ENCODE data around the gene RAD23A.

DNA sequence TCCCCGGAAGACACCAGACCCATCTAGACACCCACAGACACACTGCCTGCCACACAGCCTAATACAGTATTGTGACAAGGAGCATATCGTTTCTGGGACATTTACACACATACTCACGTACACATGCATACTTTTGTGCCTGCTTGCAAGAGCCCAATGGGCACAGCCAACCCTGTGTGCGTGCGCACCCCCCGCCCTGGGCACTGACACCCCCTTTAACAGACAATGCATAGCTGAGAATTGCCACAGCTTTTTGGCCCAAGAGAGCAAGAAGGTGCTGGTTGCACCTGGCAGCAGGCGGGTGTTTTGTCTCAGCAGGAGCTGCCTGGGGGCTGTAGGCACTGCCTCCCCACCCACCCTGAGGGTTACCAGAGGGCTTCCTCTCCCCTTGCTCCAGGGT is 47.9 kb downstream of the RAD23A start:
- TF ChIP-seq, protein P1, sequence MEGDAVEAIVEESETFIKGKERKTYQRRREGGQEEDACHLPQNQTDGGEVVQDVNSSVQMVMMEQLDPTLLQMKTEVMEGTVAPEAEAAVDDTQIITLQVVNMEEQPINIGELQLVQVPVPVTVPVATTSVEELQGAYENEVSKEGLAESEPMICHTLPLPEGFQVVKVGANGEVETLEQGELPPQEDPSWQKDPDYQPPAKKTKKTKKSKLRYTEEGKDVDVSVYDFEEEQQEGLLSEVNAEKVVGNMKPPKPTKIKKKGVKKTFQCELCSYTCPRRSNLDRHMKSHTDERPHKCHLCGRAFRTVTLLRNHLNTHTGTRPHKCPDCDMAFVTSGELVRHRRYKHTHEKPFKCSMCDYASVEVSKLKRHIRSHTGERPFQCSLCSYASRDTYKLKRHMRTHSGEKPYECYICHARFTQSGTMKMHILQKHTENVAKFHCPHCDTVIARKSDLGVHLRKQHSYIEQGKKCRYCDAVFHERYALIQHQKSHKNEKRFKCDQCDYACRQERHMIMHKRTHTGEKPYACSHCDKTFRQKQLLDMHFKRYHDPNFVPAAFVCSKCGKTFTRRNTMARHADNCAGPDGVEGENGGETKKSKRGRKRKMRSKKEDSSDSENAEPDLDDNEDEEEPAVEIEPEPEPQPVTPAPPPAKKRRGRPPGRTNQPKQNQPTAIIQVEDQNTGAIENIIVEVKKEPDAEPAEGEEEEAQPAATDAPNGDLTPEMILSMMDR (IDR thresholded peaks at IDR 0.05; ENCODE audit: insufficient read depth, low read depth, low read length): no peak
- no peak for TF ChIP-seq EZH2 (IDR thresholded peaks at IDR 0.05; ENCODE audit: insufficient read depth, low read length)

Data from astrocyte (in vitro differentiated cells and primary cell).